Nephron (organoid): Measurements from ENCODE around the gene TMEM240.

ENCODE experiments used
- H3K27ac Mint-ChIP-seq, 3 experiments: 2 replicates each; pipeline ENCODE4 v1.8.0; 2020; ENCODE audit warnings: mixed read lengths in 3 of 3, mild to moderate bottlenecking in 2 of 3, moderate library complexity in 1 of 3
- H3K27me3 Mint-ChIP-seq: 2 replicates; pipeline ENCODE4 v1.8.0; 2021; ENCODE audit warnings: low read depth, mild to moderate bottlenecking, moderate library complexity, mixed read lengths
- H3K36me3 Mint-ChIP-seq: 2 replicates; pipeline ENCODE4 v1.8.0; 2020; ENCODE audit warnings: low read depth, mixed read lengths
- H3K4me1 Mint-ChIP-seq: 2 replicates; pipeline ENCODE4 v1.8.0; 2020; ENCODE audit warnings: mixed read lengths
- H3K4me3 Mint-ChIP-seq, 3 experiments: 2 replicates each; pipeline ENCODE4 v1.8.0; 2020; ENCODE audit warnings: mild to moderate bottlenecking in 3 of 3, mixed read lengths in 3 of 3, moderate library complexity in 2 of 3
- H3K9me3 Mint-ChIP-seq: 2 replicates; pipeline ENCODE4 v1.8.0; 2020; ENCODE audit warnings: mixed read lengths
- CTCF ChIP-seq, 3 experiments: fragments of 200-600 bp; sonication (generic); IDR thresholded peaks; one replicate each; pipeline ENCODE4 v1.5.0; 2021; ENCODE audit warnings: antibody characterized with exemption in 3 of 3; ENCODE audit not compliant: unreplicated experiment in 3 of 3

TMEM240 gene

GRCh38 chr1:1542766-1543705 is 2.6 kb upstream of the TMEM240 start:
- peak overlapping the region in 1 of 3 experiments; percentile 53 for H3K27ac Mint-ChIP-seq
- no peaks in the 10 kb centered on the region for H3K27me3 Mint-ChIP-seq
- H3K9me3 Mint-ChIP-seq = no peaks in the 10 kb centered on the region
- TF ChIP-seq CTCF (IDR thresholded peaks at IDR 0.05; ENCODE audit: unreplicated experiment in 3 of 3) = no peak
- H3K4me1 Mint-ChIP-seq = no peaks in the 10 kb centered on the region
- peak overlapping the region; percentile 58 to 65 (median 60) for H3K4me3 Mint-ChIP-seq
- peaks cover 3% of the 10 kb centered on the region for H3K36me3 Mint-ChIP-seq

- H3K36me3 Mint-ChIP-seq = peaks cover 3% of the 10 kb centered on the region
- peak overlapping the region; percentile 55 to 85 (median 74) for H3K27ac Mint-ChIP-seq
- no peaks in the 10 kb centered on the region for H3K27me3 Mint-ChIP-seq
- TF ChIP-seq CTCF (IDR thresholded peaks at IDR 0.05; ENCODE audit: unreplicated experiment in 3 of 3) = no peak
- H3K9me3 Mint-ChIP-seq = no peaks in the 10 kb centered on the region
- peak overlapping the region; percentile 67 to 80 (median 78) for H3K4me3 Mint-ChIP-seq
- no peaks in the 10 kb centered on the region for H3K4me1 Mint-ChIP-seq
These were observed 1.7 kb upstream of the TMEM240 start for GRCh38 chr1:1541956-1542765.

GRCh38 chr1:1540818-1541628 is 599 bp upstream of the TMEM240 start:
- Mint-ChIP-seq H3K36me3 (peaks cover 3% of the 10 kb centered on the region), H3K27me3 (no peaks in the 10 kb centered on the region), H3K4me3 (peak overlapping the region; percentile 67 to 80 (median 78)), H3K4me1 (no peaks in the 10 kb centered on the region), H3K27ac (peak overlapping the region; percentile 55 to 85 (median 74)), H3K9me3 (no peaks in the 10 kb centered on the region)
- no peak for TF ChIP-seq CTCF (IDR thresholded peaks at IDR 0.05; ENCODE audit: unreplicated experiment in 3 of 3)

- TF ChIP-seq CTCF (IDR thresholded peaks at IDR 0.05; ENCODE audit: unreplicated experiment in 3 of 3) = no peak
- Mint-ChIP-seq H3K4me1 (no peaks in the 10 kb centered on the region), H3K27me3 (no peaks in the 10 kb centered on the region), H3K36me3 (peaks cover 3% of the 10 kb centered on the region), H3K27ac (no peak overlapping the region), H3K9me3 (no peaks in the 10 kb centered on the region), H3K4me3 (peak overlapping the region; percentile 72 to 80 (median 75))
These were observed 924 bp downstream of the TMEM240 start for GRCh38 chr1:1539310-1540089.

GRCh38 chr1:1538989-1539309 is 1.5 kb downstream of the TMEM240 start:
- no peak for TF ChIP-seq CTCF (IDR thresholded peaks at IDR 0.05; ENCODE audit: unreplicated experiment in 3 of 3)
- Mint-ChIP-seq H3K27ac (peak overlapping the region in 2 of 3 experiments; percentile 17 to 19), H3K36me3 (peaks cover 3% of the 10 kb centered on the region), H3K4me1 (no peaks in the 10 kb centered on the region), H3K4me3 (peak overlapping the region; percentile 69 to 80 (median 77)), H3K9me3 (no peaks in the 10 kb centered on the region), H3K27me3 (no peaks in the 10 kb centered on the region)
